Right atrium auricular region (tissue), 2 donors: ENCODE results near the gene GPAT3. TPM values are rescaled to one million over a fixed set of nuclear protein-coding genes. Genes with fewer than 3 reads are reported as not detected.

Source experiments
- DNase-seq: peaks from one replicate; pipeline ENCODE4 v3.0.0-alpha.2; 2019; ENCODE audit warnings: low spot score
- H3K27ac ChIP-seq, 2 donors: fragments of 200-600 bp; sonication (generic); 1 replicate in 1 of 2; 2 replicates in 1 of 2; pipeline ENCODE4 v1.5.1; 2016 to 2019
- H3K27me3 ChIP-seq, 2 donors: fragments of 200-600 bp; sonication (generic); one replicate each; pipeline versions ENCODE4 v1.5.1 to v1.6.0; 2017 to 2019
- H3K36me3 ChIP-seq: fragments of 200-600 bp; sonication (generic); one replicate; pipeline ENCODE4 v1.5.1; 2016
- H3K4me1 ChIP-seq, 2 donors: fragments of 200-600 bp; sonication (generic); one replicate each; pipeline versions ENCODE4 v1.5.1 to v1.6.0; 2017 to 2019
- H3K4me3 ChIP-seq, 2 donors: fragments of 200-600 bp; sonication (generic); 1 replicate in 1 of 2; 2 replicates in 1 of 2; pipeline ENCODE4 v1.5.1; 2017 to 2019; ENCODE audit warnings: mild to moderate bottlenecking in 1 of 2, moderate library complexity in 1 of 2
- H3K9me3 ChIP-seq, 2 donors: fragments of 200-600 bp; sonication (generic); one replicate each; pipeline ENCODE4 v1.5.1; 2019
- total RNA-seq, 2 donors: library from RNA; depleted of rRNA; stranded (reverse); fragments of >200 nt; gene quantifications; one replicate each; pipeline ENCODE4 v1.1.0, GENCODE V29; 2016
- TF ChIP-seq, protein P1 (sequence below), 2 donors: fragments of 200-600 bp; sonication (generic); IDR thresholded peaks; one replicate each; pipeline ENCODE4 v1.5.1; 2019; ENCODE audit warnings: antibody characterized with exemption in 2 of 2

The GPAT3 gene
- total RNA-seq, 2 donors from 2014 or later = 27.7 to 32.5 TPM

DNA sequence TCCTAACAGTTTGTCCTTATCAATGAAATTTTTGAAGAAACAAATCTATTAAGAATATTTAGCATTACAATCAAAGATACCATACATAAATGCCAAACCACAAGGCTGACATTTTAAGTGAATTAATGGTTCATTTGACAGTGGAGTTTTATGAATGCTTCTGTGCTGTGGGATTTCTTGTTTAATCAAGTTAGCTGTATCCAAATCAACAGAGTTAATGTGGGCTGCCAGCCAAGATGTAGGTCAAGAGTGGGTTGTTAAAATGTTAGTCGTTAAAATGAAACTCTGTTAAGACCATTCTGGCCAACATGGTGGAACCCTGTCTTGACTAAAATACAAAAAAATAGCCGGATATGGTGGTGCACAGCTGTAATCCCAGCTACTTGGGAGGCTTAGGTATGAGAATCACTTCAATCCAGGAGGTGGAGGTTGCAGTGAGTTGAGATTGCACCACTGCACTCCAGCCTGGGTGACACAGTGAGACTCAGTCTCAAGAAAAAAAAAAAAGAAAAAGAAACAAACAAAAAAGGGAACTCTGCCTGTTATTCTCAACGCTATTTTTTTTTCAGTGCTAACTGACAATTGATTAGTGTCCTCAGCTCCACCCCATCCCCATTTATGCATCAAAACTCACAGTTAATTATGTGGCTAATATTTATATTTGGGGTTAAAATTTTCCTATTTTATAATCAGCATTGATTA is 20.2 kb downstream of the GPAT3 start:
- DNase-seq = no peak
- TF ChIP-seq, protein P1, sequence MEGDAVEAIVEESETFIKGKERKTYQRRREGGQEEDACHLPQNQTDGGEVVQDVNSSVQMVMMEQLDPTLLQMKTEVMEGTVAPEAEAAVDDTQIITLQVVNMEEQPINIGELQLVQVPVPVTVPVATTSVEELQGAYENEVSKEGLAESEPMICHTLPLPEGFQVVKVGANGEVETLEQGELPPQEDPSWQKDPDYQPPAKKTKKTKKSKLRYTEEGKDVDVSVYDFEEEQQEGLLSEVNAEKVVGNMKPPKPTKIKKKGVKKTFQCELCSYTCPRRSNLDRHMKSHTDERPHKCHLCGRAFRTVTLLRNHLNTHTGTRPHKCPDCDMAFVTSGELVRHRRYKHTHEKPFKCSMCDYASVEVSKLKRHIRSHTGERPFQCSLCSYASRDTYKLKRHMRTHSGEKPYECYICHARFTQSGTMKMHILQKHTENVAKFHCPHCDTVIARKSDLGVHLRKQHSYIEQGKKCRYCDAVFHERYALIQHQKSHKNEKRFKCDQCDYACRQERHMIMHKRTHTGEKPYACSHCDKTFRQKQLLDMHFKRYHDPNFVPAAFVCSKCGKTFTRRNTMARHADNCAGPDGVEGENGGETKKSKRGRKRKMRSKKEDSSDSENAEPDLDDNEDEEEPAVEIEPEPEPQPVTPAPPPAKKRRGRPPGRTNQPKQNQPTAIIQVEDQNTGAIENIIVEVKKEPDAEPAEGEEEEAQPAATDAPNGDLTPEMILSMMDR (IDR thresholded peaks at IDR 0.05) = no peak
- Histone ChIP-seq H3K27ac (no peak overlapping the region), H3K27me3 (no peaks in the 10 kb centered on the region), H3K9me3 (no peaks in the 10 kb centered on the region), H3K4me1 (peaks cover 0 to 25% of the 10 kb centered on the region in 2 donors), H3K4me3 (no peak overlapping the region), H3K36me3 (no peaks in the 10 kb centered on the region)

DNA sequence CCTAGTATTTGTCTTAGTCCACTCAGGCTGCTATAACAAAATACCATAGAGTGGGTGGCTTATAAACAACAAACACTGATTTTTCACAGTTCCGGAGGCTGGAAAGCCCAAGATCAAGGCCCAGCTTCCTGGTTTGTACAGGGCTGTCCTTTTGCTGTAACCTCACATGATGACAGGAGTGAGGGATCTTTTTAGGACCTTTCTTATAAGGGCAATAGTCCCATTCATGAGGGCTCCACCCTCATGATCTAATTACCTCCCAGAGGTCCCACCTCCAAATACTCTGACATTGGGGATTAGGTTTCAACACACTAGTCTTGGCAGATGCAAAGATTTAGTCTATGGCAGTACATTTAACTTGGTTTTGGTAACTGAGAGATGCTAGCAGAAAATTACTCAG is 20.9 kb downstream of the GPAT3 start:
- no peak for DNase-seq
- peaks cover 0 to 29% of the 10 kb centered on the region in 2 donors for H3K4me1 ChIP-seq
- H3K9me3 ChIP-seq = no peaks in the 10 kb centered on the region

DNA sequence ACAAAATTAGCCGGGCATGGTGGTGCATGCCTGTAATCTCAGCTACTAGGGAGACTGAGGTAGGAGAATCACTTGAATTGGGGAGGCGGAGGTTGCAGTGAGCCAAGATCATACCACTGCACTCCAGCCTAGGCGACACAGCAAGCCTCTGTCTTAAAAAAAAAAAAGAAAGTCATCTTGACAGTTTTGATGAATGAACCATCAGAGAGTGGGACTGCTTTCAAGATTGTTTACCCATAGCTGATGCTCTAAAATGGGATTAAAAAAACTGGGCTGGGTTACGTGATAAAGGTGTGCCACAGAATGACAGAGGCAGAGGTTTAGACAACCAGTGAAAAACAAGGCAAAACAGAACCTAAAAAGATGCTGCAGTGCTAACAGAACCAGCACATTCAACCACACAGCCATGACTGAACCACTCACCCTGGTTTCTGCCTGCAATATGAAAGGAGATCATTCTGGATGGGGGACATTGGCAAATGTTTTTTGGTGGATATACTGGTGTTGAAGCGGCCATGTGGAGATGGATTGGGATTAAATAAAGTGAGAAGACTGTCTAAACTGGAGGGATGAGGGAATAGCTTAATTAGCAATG is 22.2 kb downstream of the GPAT3 start:
- no peaks in the 10 kb centered on the region for H3K36me3 ChIP-seq
- no peaks in the 10 kb centered on the region for H3K9me3 ChIP-seq
- peaks cover 0 to 21% of the 10 kb centered on the region in 2 donors for H3K4me1 ChIP-seq
- DNase-seq = no peak
- no peaks in the 10 kb centered on the region for H3K27me3 ChIP-seq
- TF ChIP-seq, protein P1 (IDR thresholded peaks at IDR 0.05) = no peak
- H3K4me3 ChIP-seq = no peak overlapping the region
- peak overlapping the region in 1 of 2 donors; percentile 40 for H3K27ac ChIP-seq

More for the DNA sequence above, 20.9 kb downstream of the GPAT3 start:
- TF ChIP-seq, protein P1 (IDR thresholded peaks at IDR 0.05) = no peak
- Histone ChIP-seq H3K4me3 (no peak overlapping the region), H3K36me3 (no peaks in the 10 kb centered on the region), H3K27ac (no peak overlapping the region), H3K27me3 (no peaks in the 10 kb centered on the region)

DNA sequence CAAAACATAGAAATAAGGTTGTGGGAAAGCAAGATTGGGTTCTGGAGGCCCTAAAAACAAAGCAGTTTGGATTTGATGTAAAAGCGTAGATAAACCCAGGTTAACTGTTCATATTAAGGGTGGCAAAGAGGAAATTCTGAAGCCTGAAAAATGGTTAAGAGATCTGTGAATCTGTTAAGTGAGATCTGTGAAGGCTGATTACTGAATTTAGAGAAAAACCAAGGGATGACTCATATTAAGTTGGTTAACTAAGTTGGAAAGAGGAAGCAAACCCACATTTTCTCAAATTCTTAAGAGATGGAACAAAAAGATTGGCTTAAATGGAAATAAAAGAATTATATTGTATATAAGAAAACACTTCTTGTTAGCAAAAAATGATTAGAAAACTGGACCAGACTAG is 22.8 kb downstream of the GPAT3 start:
- Histone ChIP-seq H3K27ac (peak overlapping the region in 1 of 2 donors; percentile 40), H3K4me1 (peaks cover 0 to 21% of the 10 kb centered on the region in 2 donors), H3K4me3 (no peak overlapping the region), H3K9me3 (no peaks in the 10 kb centered on the region), H3K36me3 (no peaks in the 10 kb centered on the region), H3K27me3 (no peaks in the 10 kb centered on the region)
- DNase-seq = no peak
- TF ChIP-seq, protein P1 (IDR thresholded peaks at IDR 0.05) = no peak

DNA sequence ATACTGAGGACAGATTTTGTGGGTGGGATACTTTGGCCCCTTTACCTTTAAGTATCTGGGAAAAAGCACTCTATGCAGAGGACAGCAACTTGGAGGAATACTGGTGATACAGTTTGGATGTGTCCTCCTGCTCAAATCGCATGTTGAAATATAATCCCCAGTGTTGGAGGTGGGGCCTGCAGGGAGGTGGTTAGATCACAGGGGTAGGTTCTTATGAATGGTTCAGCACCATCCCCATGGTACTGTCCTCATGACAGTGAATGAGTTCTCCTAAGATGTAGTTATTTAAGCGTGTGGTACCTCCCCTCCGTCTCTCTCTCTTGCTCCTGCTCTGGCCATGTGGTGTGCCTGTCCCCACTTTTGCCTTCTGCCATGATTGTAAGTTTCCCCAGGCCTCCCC is 24.6 kb downstream of the GPAT3 start:
- H3K4me3 ChIP-seq = no peak overlapping the region

More for the DNA sequence above, 24.6 kb downstream of the GPAT3 start:
- Histone ChIP-seq H3K4me1 (peaks cover 0 to 18% of the 10 kb centered on the region in 2 donors), H3K27me3 (no peaks in the 10 kb centered on the region), H3K27ac (peak overlapping the region; percentile 44 to 74), H3K36me3 (no peaks in the 10 kb centered on the region), H3K9me3 (no peaks in the 10 kb centered on the region)
- TF ChIP-seq, protein P1 (IDR thresholded peaks at IDR 0.05) = no peak
- DNase-seq = no peak
